D721Med (cell line): Measurements from ENCODE around the gene RPL27.

Source experiments
- DNase-seq: peaks from one replicate; pipeline ENCODE4 v3.0.0; 2011; ENCODE audit warnings: low spot score; ENCODE audit not compliant: insufficient read length
- FAIRE-seq: peaks from 2 replicates; lab custom pipeline; 2011; peaks lifted over from hg19 to GRCh38; lab: Jason Lieb, UNC
- TF ChIP-seq, protein P1 (sequence below): IDR thresholded peaks from 2 replicates; pipeline ENCODE4 v1.5.1; 2012; ENCODE audit warnings: mild to moderate bottlenecking, control low read depth; ENCODE audit not compliant: insufficient read depth; ENCODE audit errors: missing control alignments

The RPL27 gene

GRCh38 chr17:43018932-43019331 lies 20.7 kb downstream of the RPL27 start:
- TF ChIP-seq, protein P1, sequence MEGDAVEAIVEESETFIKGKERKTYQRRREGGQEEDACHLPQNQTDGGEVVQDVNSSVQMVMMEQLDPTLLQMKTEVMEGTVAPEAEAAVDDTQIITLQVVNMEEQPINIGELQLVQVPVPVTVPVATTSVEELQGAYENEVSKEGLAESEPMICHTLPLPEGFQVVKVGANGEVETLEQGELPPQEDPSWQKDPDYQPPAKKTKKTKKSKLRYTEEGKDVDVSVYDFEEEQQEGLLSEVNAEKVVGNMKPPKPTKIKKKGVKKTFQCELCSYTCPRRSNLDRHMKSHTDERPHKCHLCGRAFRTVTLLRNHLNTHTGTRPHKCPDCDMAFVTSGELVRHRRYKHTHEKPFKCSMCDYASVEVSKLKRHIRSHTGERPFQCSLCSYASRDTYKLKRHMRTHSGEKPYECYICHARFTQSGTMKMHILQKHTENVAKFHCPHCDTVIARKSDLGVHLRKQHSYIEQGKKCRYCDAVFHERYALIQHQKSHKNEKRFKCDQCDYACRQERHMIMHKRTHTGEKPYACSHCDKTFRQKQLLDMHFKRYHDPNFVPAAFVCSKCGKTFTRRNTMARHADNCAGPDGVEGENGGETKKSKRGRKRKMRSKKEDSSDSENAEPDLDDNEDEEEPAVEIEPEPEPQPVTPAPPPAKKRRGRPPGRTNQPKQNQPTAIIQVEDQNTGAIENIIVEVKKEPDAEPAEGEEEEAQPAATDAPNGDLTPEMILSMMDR, result no peak
- FAIRE-seq (no peak), DNase-seq (no peak)

GRCh38 chr17:43019418-43019817 lies 21.2 kb downstream of the RPL27 start:
- TF ChIP-seq, protein P1, result no peak
- DNase-seq (no peak), FAIRE-seq (no peak)

DNA sequence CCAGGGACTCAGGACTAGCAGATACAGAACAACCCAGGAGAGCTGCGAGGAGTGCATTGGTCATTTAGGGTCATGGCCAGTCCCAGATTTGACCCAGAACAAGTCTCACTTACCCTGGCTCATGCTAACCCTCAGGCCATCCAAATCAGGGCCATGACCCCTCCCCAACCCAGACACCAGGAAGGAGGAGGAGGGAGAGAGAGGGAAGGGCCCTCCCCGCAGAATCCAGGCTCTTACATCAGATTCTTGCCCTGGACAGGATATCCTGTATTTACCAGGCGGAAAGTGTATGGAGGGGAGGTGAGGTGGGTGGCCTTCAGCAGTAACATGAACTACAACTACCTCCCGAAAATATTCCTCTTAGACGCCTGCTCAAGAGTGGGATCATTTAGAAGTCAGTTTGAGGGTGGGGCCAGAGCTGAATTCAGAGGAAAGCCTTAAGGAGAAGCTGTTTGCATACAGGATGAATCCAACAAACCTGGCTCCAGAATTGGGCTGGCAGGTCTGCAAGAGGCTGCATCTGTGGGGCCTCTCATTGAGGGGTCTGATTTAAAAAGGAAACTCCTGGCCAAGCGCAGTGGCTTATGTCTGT lies 21.9 kb downstream of the RPL27 start:
- TF ChIP-seq, protein P1, result no peak
- DNase-seq (no peak), FAIRE-seq (no peak)

- TF ChIP-seq, protein P1, result no peak
- DNase-seq (peak; percentile 84), FAIRE-seq (no peak)
Measured at GRCh38 chr17:43020789-43021740, 22.8 kb downstream of the RPL27 start.

GRCh38 chr17:43021741-43022512 lies 23.7 kb downstream of the RPL27 start, which contains the start of gene VAT1:
Gene VAT1, minus strand, starts transcription at chr17:43022385. Its CDS starts 63 bp downstream, at chr17:43022322.
- TF ChIP-seq, protein P1, result no peak
- DNase-seq (peak; percentile 71), FAIRE-seq (no peak)

GRCh38 chr17:43024407-43025289 lies 26.4 kb downstream of the RPL27 start, which contains the start of gene RND2:
Gene RND2, plus strand, starts transcription at chr17:43025231. Its CDS starts 117 bp downstream, at chr17:43025348.
- DNase-seq, result peak; percentile 90
- no peak for FAIRE-seq
- TF ChIP-seq, protein P1, result peak; percentile 87
